Measurements from ENCODE around the gene PLA2G2E.

DNA sequence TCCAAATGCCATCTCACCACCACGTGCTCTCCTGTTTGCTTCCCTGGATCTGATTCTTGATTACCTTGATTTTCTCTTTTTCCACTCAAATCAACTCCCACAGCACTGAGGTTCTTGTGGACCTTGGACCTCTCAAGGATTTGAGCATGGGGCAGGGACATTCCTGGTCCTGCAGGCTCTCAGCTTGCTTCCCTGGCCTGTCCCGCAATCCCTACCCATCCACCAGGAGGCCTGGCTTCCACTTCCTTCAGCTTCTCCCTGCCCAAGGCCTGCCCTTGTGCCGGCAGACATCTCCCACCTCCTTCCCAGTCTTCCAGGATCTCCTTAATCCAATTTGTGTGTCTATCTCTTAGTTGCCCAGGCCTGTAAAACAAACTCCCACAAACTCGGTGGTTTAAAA lies 34.4 kb upstream of the PLA2G2E start:
- TF ChIP-seq, protein P1, sequence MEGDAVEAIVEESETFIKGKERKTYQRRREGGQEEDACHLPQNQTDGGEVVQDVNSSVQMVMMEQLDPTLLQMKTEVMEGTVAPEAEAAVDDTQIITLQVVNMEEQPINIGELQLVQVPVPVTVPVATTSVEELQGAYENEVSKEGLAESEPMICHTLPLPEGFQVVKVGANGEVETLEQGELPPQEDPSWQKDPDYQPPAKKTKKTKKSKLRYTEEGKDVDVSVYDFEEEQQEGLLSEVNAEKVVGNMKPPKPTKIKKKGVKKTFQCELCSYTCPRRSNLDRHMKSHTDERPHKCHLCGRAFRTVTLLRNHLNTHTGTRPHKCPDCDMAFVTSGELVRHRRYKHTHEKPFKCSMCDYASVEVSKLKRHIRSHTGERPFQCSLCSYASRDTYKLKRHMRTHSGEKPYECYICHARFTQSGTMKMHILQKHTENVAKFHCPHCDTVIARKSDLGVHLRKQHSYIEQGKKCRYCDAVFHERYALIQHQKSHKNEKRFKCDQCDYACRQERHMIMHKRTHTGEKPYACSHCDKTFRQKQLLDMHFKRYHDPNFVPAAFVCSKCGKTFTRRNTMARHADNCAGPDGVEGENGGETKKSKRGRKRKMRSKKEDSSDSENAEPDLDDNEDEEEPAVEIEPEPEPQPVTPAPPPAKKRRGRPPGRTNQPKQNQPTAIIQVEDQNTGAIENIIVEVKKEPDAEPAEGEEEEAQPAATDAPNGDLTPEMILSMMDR (IDR thresholded peaks at IDR 0.05; ENCODE audit: poor library complexity) = no peak
- TF ChIP-seq EZH2 (IDR thresholded peaks at IDR 0.05; ENCODE audit: borderline replicate concordance) = no peak
- no peak for TF ChIP-seq EZH2phosphoT487 (IDR thresholded peaks at IDR 0.05; ENCODE audit: low read depth, severe bottlenecking, unreplicated experiment)
